Caco-2 (cell line): ENCODE data around the gene SCN8A. TPM values are rescaled to one million over a fixed set of nuclear protein-coding genes. Genes with fewer than 3 reads are reported as not detected.

Experiments
- BruUV-seq: library from RNA; stranded (reverse); fragments of 400-500 nt; replicated peaks from 2 replicates; lab custom pipeline; 2021; lab: Mats Ljungman, UMichigan
- CTCF ChIA-PET: fragments of 300-600 bp; sonication (Branson Sonifier 250); formaldehyde crosslinking; loops from one replicate; lab custom pipeline; 2022; ENCODE audit warnings: antibody characterized with exemption; lab: Charles Lee
- POLR2A ChIA-PET: fragments of 300-600 bp; sonication (Branson Sonifier 250); formaldehyde crosslinking; loops from one replicate; lab custom pipeline; 2022; ENCODE audit warnings: antibody characterized with exemption; lab: Charles Lee
- DNase-seq, 2 experiments: peaks; one replicate each; pipeline versions ENCODE4 v3.0.0 to v3.0.0-alpha.2; 2020 to 2022
- H3K27me3 ChIP-seq: replicated peaks from 2 replicates; pipeline ENCODE4 v1.6.0; 2011; ENCODE audit warnings: low read length; ENCODE audit not compliant: control insufficient read depth, insufficient read depth
- H3K36me3 ChIP-seq: 2 replicates; pipeline ENCODE4 v1.5.1; 2011; ENCODE audit warnings: low read length; ENCODE audit not compliant: control insufficient read depth, insufficient read depth
- H3K4me1 ChIP-seq: fragments of 250-450 bp; sonication (Bioruptor Pico); 2 replicates; pipeline ENCODE4 v1.5.1; 2020; ENCODE audit warnings: mild to moderate bottlenecking
- H3K4me3 ChIP-seq: 2 replicates; pipeline ENCODE4 v1.5.1; 2011; ENCODE audit warnings: low read depth, mild to moderate bottlenecking, control low read depth, low read length
- H3K9me3 ChIP-seq: fragments of 250-450 bp; sonication (Bioruptor Pico); 2 replicates; pipeline ENCODE4 v1.5.1; 2020; ENCODE audit warnings: mild to moderate bottlenecking, moderate library complexity
- H3K27ac Mint-ChIP-seq: one replicate; pipeline ENCODE4 v1.8.0; 2022; ENCODE audit warnings: mixed read lengths; ENCODE audit not compliant: unreplicated experiment
- H3K27me3 Mint-ChIP-seq: one replicate; pipeline ENCODE4 v1.8.0; 2022; ENCODE audit warnings: mixed read lengths; ENCODE audit not compliant: insufficient read depth, unreplicated experiment
- H3K36me3 Mint-ChIP-seq: one replicate; pipeline ENCODE4 v1.8.0; 2022; ENCODE audit warnings: mild to moderate bottlenecking, mixed read lengths; ENCODE audit not compliant: insufficient read depth, unreplicated experiment
- H3K4me1 Mint-ChIP-seq: one replicate; pipeline ENCODE4 v1.8.0; 2022; ENCODE audit warnings: low read depth, mixed read lengths; ENCODE audit not compliant: unreplicated experiment
- H3K4me3 Mint-ChIP-seq: one replicate; pipeline ENCODE4 v1.8.0; 2022; ENCODE audit warnings: mild to moderate bottlenecking, moderate library complexity, mixed read lengths; ENCODE audit not compliant: unreplicated experiment
- H3K9me3 Mint-ChIP-seq: one replicate; pipeline ENCODE4 v1.8.0; 2022; ENCODE audit warnings: mixed read lengths; ENCODE audit not compliant: unreplicated experiment
- CTCF ChIP-seq, 2 experiments: fragments of 200-600 bp in 1 of 2; IDR thresholded peaks; 1 replicate in 1 of 2; 2 replicates in 1 of 2; pipeline versions ENCODE4 v1.5.1 to v1.8.0; 2011 to 2022; ENCODE audit warnings: antibody characterized with exemption in 1 of 2, control low read depth in 1 of 2, inconsistent platforms in 1 of 2, low read depth in 1 of 2, low read length in 1 of 2, mild to moderate bottlenecking in 1 of 2, moderate library complexity in 1 of 2; ENCODE audit not compliant: insufficient read depth in 1 of 2, severe bottlenecking in 1 of 2, unreplicated experiment in 1 of 2
- intact Hi-C: fragments of 100-400 bp; cut with micrococcal nuclease; formaldehyde crosslinking; loops from one replicate; pipeline ENCODE4 v1.10.0; 2022; ENCODE audit not compliant: unreplicated experiment
- total RNA-seq: library from RNA; stranded (reverse); gene quantifications from 2 replicates; pipeline ENCODE4 v1.2.3, GENCODE V29; 2022

The SCN8A gene
- total RNA-seq, 1 experiment from 2014 or later, result 16.5 TPM

- Mint-ChIP-seq H3K4me3 (no peak overlapping the region), H3K9me3 (no peaks in the 10 kb centered on the region), H3K27ac (no peak overlapping the region), H3K4me1 (peaks cover 10% of the 10 kb centered on the region), H3K27me3 (no peaks in the 10 kb centered on the region), H3K36me3 (no peaks in the 10 kb centered on the region)
- no peaks in the 10 kb centered on the region for H3K36me3 ChIP-seq
- intact Hi-C loops, result no loop called here
- H3K9me3 ChIP-seq, result no peaks in the 10 kb centered on the region
- ChIA-PET CTCF (no interaction called here), POLR2A (no interaction called here)
- no peak overlapping the region for H3K4me3 ChIP-seq
- no peaks in the 10 kb centered on the region for H3K27me3 ChIP-seq
- peaks cover 8% of the 10 kb centered on the region for H3K4me1 ChIP-seq
- no TSS peak for BruUV-seq
- TF ChIP-seq CTCF (IDR thresholded peaks at IDR 0.05; ENCODE audit: insufficient read depth in 1 of 2, low read depth in 1 of 2, low read length in 1 of 2, severe bottlenecking in 1 of 2, unreplicated experiment in 1 of 2), result no peak
- no peak for DNase-seq
These were observed 78.2 kb downstream of the SCN8A start for GRCh38 chr12:51669271-51669670.

- Mint-ChIP-seq H3K4me1 (peaks cover 10% of the 10 kb centered on the region), H3K4me3 (no peak overlapping the region), H3K36me3 (no peaks in the 10 kb centered on the region), H3K9me3 (no peaks in the 10 kb centered on the region), H3K27me3 (no peaks in the 10 kb centered on the region), H3K27ac (no peak overlapping the region)
- POLR2A ChIA-PET, result no interaction called here
- intact Hi-C loops, result no loop called here
- no TSS peak for BruUV-seq
- CTCF ChIA-PET, result no interaction called here
- no peak overlapping the region for H3K4me3 ChIP-seq
- H3K4me1 ChIP-seq, result peaks cover 8% of the 10 kb centered on the region
- DNase-seq, result no peak
- H3K27me3 ChIP-seq, result no peaks in the 10 kb centered on the region
- no peak for TF ChIP-seq CTCF (IDR thresholded peaks at IDR 0.05; ENCODE audit: insufficient read depth in 1 of 2, low read depth in 1 of 2, low read length in 1 of 2, severe bottlenecking in 1 of 2, unreplicated experiment in 1 of 2)
- no peaks in the 10 kb centered on the region for H3K36me3 ChIP-seq
- H3K9me3 ChIP-seq, result no peaks in the 10 kb centered on the region
These were observed 79.0 kb downstream of the SCN8A start for GRCh38 chr12:51669996-51670395.

- no peaks in the 10 kb centered on the region for H3K4me1 ChIP-seq
- no peaks in the 10 kb centered on the region for H3K9me3 ChIP-seq
- no peaks in the 10 kb centered on the region for H3K36me3 ChIP-seq
- ChIA-PET POLR2A (no interaction called here), CTCF (no interaction called here)
- no peaks in the 10 kb centered on the region for H3K27me3 ChIP-seq
- H3K36me3 Mint-ChIP-seq, result no peaks in the 10 kb centered on the region
- H3K4me3 ChIP-seq, result no peak overlapping the region
- H3K4me1 Mint-ChIP-seq, result no peaks in the 10 kb centered on the region
- no peak for TF ChIP-seq CTCF (IDR thresholded peaks at IDR 0.05; ENCODE audit: insufficient read depth in 1 of 2, low read depth in 1 of 2, low read length in 1 of 2, severe bottlenecking in 1 of 2, unreplicated experiment in 1 of 2)
- no peak overlapping the region for H3K27ac Mint-ChIP-seq
- intact Hi-C loops, result no loop called here
- no peaks in the 10 kb centered on the region for H3K27me3 Mint-ChIP-seq
- no peak for DNase-seq
- H3K4me3 Mint-ChIP-seq, result no peak overlapping the region
- no TSS peak for BruUV-seq
- H3K9me3 Mint-ChIP-seq, result no peaks in the 10 kb centered on the region
These were observed 81.3 kb downstream of the SCN8A start for GRCh38 chr12:51672334-51672733.
